Measurements from ENCODE around the gene SYT6.
A peak's percentile ranks its signal among the peaks of the same experiment; 100 is the strongest.

SYT6 gene

GRCh38 chr1:114154146-114154962 is 685 bp upstream of the SYT6 start:
- peak; percentile 68 for DNase-seq (ENCODE audit: low read depth, low spot score)

- peak; percentile 75 for DNase-seq (ENCODE audit: low read depth, low spot score)
Measured at GRCh38 chr1:114152508-114153260, 985 bp downstream of the SYT6 start.

GRCh38 chr1:114152089-114152507 is 1.6 kb downstream of the SYT6 start:
- DNase-seq (ENCODE audit: low read depth, low spot score) = no peak

GRCh38 chr1:114150016-114150415 is 3.7 kb downstream of the SYT6 start:
- DNase-seq (ENCODE audit: low read depth, low spot score) = no peak

DNA sequence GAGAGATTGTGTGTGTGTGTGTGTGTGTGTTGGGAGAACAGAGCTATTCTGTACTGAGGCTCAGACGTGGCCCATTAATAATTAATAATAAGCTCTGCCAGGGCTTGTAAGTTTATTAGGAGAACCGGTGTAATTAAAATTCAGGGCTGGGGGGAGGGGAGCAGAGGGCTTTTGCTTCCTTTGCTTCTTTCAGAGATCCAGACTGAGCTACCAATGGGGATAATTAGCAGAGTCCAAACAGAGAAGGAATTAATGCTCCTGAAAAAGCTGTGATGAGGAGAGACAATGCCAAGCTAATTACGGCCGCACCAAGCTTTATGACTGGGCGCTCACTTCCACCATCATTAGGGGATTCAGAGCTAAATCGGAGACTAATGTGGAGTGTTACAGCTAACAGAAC is 4.5 kb downstream of the SYT6 start:
- no peak for DNase-seq (ENCODE audit: low read depth, low spot score)

- DNase-seq (ENCODE audit: low read depth, low spot score) = no peak
Measured at GRCh38 chr1:114145504-114146151, 8.0 kb downstream of the SYT6 start.

- no peak for DNase-seq (ENCODE audit: low read depth, low spot score)
Measured at GRCh38 chr1:114144016-114144415, 9.7 kb downstream of the SYT6 start.

DNA sequence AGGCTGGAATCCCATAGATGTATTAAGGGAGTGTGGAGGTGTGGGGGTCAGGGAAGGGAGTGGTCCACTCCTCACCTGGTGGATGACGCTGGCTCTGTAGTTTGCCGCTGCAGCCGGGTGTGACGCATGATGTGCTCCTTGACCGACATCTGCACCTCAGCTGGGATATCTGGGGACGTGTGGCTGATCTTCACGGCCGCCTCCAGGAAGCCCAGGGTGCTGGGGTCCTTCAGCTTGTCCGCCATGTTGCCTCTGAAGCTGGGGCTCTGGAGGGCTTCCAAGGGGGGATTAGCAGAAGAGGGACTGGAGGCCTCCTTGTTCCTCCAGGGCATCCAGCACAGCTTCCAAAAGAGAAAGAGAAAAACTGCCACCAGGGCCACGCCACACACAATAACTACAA is 14.1 kb downstream of the SYT6 start:
- DNase-seq (ENCODE audit: low read depth, low spot score) = no peak

DNA sequence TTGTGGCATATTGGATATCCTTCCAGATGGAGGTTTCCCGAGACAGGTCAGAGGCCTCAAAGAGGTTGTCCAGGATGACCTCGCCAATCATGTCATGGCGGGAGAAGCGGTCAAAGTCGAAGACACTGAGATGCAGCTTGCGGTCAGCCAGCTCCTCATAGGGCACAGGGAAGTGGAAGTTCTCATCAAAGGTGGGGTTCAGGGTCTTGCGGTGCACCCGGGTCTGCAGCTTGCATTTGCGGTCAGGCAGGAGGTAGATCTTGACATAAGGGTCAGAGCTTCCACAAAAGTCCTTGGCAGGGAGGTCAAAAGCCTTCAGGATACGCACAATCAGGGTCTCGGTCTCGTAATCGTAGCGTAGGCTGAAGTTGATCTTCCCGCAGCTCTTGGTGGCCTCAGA is 16.2 kb downstream of the SYT6 start:
- no peak for DNase-seq (ENCODE audit: low read depth, low spot score)

DNA sequence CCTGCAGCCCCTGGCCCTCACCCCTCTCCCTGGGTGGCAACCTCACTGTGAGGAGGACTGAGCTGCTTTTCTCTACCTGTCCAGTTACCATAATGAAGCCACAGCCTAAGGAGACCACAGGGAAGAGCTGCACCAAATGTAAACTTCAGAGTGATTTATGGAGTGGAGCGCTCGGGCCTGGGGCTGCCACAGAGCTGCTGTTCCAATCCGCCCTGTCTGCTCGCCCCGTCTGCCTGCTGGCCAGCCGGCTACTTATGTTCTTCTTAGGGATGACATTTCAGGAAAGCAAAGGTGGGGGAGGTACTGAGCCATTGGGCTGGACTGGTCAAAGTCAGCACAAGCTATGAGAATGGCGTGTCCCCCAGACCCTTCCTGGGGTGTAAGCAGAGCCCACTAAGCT is 17.9 kb downstream of the SYT6 start:
- DNase-seq (ENCODE audit: low read depth, low spot score) = no peak

GRCh38 chr1:114134518-114134917 is 19.2 kb downstream of the SYT6 start:
- no peak for DNase-seq (ENCODE audit: low read depth, low spot score)

DNA sequence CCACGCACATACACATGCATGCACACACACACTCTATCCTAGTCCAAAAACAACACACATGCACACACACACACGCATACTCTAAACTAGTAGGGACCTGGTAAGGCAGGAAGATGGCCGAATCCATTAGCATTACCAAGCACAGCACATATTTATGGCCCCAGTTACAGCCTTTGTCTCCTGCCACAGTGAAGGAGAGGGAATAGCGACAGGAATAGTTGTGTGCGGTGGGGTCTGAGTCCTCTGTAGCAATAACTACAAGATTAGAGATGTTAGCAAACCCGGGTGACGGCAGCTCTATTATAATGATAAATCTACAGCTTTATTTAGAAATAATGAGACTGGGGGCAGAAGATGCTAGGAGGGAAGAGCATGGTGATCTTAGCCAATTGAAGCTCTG is 20.5 kb downstream of the SYT6 start:
- no peak for DNase-seq (ENCODE audit: low read depth, low spot score)

DNA sequence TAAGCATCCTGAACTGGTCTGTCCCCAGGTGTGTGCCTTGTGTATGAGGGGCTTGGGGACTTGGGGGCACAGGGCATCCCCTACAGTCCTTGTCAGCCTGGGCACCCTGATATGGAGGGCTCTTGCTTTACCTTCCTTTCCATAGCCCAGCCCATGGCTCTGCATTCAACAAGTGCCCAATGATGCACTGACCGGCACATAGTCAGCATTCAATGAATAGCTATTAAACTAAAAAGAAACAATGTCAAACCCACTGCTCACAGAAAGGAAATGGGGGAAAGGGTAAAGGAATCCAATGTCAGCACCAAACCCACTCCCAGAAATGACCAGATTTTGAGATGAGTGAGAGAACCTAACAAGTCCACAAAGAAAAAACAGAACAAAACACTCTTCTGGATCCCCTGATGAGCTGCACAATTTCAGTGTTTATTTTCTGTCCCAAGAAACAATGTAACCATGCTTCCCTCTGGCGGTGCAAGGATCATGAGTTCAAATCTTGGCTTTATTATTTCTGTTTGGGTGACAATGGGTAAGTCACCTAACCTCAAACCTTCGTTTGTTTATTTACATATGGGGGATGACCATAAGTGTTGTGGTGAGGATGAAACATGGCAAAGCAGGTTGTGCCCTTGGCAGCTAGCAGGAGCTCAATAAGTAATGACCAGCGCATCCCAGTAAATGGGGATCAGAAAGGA is 22.0 kb downstream of the SYT6 start:
- DNase-seq (ENCODE audit: low read depth, low spot score) = no peak

- DNase-seq (ENCODE audit: low read depth, low spot score) = no peak
Measured at GRCh38 chr1:114130846-114131525, 22.7 kb downstream of the SYT6 start.

DNA sequence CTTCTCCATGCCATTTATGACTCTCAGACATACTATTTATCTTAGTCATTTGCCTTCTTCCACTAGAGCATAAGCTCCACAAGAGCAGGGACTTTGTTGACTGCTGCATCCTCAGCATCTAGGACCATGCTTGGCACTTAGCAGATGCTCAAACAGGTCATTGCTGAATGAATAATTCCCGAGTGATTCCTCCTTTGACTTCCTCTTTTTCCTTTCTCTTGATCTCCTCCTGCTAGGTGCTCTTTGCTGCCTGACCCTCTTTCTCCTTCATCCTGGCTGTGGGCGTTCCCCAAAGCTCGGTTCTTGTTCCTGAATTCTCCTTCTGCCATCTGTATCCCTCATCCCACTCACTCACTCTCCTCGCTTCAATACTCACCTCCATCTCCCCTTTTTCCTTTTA is 23.5 kb downstream of the SYT6 start:
- no peak for DNase-seq (ENCODE audit: low read depth, low spot score)

DNA sequence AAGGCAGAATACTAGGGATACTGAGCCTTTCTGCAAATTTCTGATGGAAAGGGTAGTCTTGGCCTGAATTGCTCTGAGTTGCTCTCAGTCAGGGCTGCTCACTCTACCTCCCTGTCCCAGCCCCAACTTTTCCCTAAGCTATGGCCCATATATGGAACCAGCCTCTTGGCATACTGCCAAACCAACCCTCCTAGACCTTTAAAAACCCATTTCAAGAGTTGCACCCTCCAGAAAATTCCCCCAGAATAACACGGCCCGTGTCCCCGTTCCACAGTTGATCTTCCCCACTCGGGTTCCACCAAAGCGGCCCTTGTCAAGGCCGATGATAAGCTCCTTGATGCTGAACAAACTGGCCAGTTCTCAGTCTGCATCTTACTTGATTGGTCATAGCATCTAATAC is 25.4 kb downstream of the SYT6 start:
- DNase-seq (ENCODE audit: low read depth, low spot score) = no peak

DNA sequence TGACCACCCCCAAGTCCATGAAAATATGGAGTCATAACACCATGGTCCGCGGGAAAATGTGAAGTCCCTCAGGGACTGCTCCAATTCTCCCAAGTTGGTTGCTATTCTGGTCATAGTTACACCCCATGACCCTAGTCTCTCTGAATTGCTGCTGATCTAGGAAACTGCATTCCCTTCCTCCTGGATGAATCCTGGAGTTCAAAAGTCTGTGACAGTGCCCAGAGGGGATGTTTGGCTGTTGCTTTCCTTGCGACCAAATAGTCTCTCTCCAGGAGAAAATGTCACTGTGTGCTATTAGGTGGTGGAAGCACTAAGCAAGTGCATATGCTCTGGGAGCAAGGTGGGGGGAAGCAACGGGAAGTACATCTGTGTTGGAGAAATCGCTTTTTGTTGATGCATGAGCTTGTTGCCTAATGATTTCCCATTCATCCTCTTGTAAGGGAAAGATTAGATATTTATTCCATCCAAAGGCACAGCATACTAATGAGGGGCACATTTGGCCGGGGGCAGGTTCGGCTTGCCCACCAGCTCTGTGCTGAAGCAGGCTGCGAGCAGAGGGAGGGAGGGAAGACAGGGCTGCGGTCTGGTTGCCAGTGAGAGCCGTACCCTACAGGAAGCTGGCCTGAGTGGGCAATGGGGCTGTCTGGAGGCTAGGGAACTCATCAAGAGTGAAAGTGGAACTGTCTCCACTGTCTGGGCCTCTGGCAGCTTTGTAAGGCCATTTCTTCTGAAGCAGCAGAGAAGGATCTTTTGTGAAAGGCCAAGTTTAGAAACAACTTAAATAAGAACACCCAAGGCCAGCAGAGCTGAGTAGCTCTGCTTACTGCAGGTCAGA is 27.2 kb downstream of the SYT6 start:
- no peak for DNase-seq (ENCODE audit: low read depth, low spot score)

DNA sequence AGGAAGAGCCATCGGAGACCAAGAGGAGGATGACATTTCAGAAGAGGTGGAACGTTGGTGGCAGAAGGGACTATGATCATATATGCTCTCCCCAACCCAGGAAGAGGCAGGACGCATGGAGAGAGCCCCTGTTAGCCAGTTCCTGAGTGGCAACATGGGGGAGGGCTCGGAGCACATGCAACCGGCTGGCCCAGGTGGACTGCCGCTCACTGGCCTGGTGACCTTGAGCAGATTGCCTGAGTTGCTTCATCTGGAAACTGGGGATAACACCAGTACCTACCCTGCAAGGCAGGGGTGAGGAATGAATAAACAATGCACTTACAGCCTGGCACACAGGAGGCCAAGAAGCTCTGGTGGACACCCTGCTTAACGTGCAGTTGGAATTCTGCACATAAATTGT is 29.0 kb downstream of the SYT6 start:
- no peak for DNase-seq (ENCODE audit: low read depth, low spot score)

DNA sequence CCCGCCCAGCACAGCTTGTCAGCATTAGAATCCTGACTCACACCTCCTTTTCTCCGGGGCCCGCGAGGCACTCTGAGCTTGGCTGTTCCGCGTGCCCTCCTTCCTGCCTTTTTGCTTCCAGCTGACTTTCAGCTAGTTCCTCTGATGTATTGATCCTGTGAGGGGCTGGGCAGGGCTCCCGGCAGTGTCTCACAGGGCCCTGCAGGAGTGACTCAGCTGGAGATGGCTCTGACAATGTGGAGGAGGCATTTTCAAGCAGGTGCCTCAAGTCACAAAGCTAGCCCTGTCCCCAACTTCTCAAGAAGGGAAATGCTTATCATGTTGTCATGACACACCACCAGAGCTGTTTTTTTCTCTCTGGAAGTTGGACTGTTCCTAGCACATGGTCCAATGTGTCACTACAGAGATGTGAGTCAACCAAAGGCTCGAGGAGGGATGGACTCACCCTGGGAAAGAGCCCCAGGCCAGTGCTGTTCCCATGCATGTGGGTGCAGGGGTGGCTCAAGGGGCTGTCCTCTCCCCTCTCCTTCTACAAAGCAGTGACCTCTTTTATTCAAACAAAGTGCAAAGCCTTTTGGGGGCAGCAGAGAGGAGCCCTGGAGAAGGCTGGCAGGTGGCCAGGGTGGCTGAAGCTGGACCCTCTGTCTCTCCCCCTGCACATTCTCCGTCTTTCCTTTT is 30.6 kb downstream of the SYT6 start:
- DNase-seq (ENCODE audit: low read depth, low spot score) = peak; percentile 4

Data from astrocyte of the hippocampus (primary cell).